Tibial nerve (tissue), 4 donors: ENCODE results near the gene TUT7. TPM values are rescaled to one million over a fixed set of nuclear protein-coding genes. Genes with fewer than 3 reads are reported as not detected.

ENCODE experiments used
- DNase-seq, 2 donors: peaks; one replicate each; pipeline ENCODE4 v3.0.0-alpha.2; 2019; ENCODE audit warnings: low spot score in 2 of 2
- H3K27ac ChIP-seq, 4 donors: fragments of 200-600 bp; sonication (generic) in 3 of 4; one replicate each; pipeline ENCODE4 v1.5.1; 2017 to 2019; ENCODE audit warnings: mild to moderate bottlenecking in 1 of 4
- H3K27me3 ChIP-seq, 2 donors: fragments of 200-600 bp; sonication (generic) in 1 of 2; one replicate each; pipeline versions ENCODE4 v1.5.1 to v1.6.0; 2017 to 2019
- H3K36me3 ChIP-seq, 3 donors: fragments of 200-600 bp; sonication (generic); one replicate each; pipeline ENCODE4 v1.5.1; 2018 to 2019
- H3K4me1 ChIP-seq, 4 donors: fragments of 200-600 bp; sonication (generic) in 3 of 4; one replicate each; pipeline ENCODE4 v1.5.1; 2017 to 2019
- H3K4me3 ChIP-seq, 4 donors: fragments of 200-600 bp; sonication (generic) in 3 of 4; one replicate each; pipeline ENCODE4 v1.5.1; 2017 to 2019; ENCODE audit warnings: mild to moderate bottlenecking in 1 of 4, moderate library complexity in 1 of 4
- H3K9me3 ChIP-seq, 4 donors: fragments of 200-600 bp; sonication (generic) in 3 of 4; one replicate each; pipeline ENCODE4 v1.5.1; 2017 to 2019
- EP300 ChIP-seq, 2 donors: sonication (generic); formaldehyde crosslinking; IDR thresholded peaks; one replicate each; pipeline ENCODE4 v1.6.1; 2017; ENCODE audit warnings: antibody characterized with exemption in 2 of 2, mild to moderate bottlenecking in 1 of 2
- POLR2A ChIP-seq, 2 donors: fragments of 450-650 bp; IDR thresholded peaks; one replicate each; pipeline ENCODE4 v1.6.1; 2017; ENCODE audit warnings: antibody characterized with exemption in 2 of 2, mild to moderate bottlenecking in 2 of 2, moderate library complexity in 2 of 2
- WGBS, 2 donors: methylation state at CpG; one replicate each; pipeline ENCODE4 v1.1.5; 2018; 5-methylcytosine and 5-hydroxymethylcytosine counted together
- total RNA-seq, 4 donors: library from RNA; depleted of rRNA; stranded (reverse); fragments of >200 nt; gene quantifications; one replicate each; pipeline ENCODE4 v1.1.0, GENCODE V29; 2016
- TF ChIP-seq, protein P1 (sequence below), 5 experiments: fragments of 200-600 bp in 3 of 5; fragments of 450-650 bp in 2 of 5; sonication (generic) in 3 of 5; IDR thresholded peaks; one replicate each; pipeline ENCODE4 v1.5.1; 2016 to 2019; ENCODE audit warnings: antibody characterized with exemption in 5 of 5, mild to moderate bottlenecking in 3 of 5, moderate library complexity in 2 of 5

TUT7 gene
- total RNA-seq, 4 donors from 2014 or later: 25.7 to 49.6 (median 37.8) TPM

GRCh38 chr9:86279839-86280238 is 74.4 kb downstream of the TUT7 start:
- no peaks in the 10 kb centered on the region for H3K36me3 ChIP-seq
- no peak for TF ChIP-seq EP300 (IDR thresholded peaks at IDR 0.05)
- TF ChIP-seq POLR2A (IDR thresholded peaks at IDR 0.05): no peak
- TF ChIP-seq, protein P1, sequence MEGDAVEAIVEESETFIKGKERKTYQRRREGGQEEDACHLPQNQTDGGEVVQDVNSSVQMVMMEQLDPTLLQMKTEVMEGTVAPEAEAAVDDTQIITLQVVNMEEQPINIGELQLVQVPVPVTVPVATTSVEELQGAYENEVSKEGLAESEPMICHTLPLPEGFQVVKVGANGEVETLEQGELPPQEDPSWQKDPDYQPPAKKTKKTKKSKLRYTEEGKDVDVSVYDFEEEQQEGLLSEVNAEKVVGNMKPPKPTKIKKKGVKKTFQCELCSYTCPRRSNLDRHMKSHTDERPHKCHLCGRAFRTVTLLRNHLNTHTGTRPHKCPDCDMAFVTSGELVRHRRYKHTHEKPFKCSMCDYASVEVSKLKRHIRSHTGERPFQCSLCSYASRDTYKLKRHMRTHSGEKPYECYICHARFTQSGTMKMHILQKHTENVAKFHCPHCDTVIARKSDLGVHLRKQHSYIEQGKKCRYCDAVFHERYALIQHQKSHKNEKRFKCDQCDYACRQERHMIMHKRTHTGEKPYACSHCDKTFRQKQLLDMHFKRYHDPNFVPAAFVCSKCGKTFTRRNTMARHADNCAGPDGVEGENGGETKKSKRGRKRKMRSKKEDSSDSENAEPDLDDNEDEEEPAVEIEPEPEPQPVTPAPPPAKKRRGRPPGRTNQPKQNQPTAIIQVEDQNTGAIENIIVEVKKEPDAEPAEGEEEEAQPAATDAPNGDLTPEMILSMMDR (IDR thresholded peaks at IDR 0.05): no peak
- no peak overlapping the region for H3K4me3 ChIP-seq
- DNase-seq: no peak
- no peaks in the 10 kb centered on the region for H3K27me3 ChIP-seq
- H3K9me3 ChIP-seq: no peaks in the 10 kb centered on the region
- H3K27ac ChIP-seq: no peak overlapping the region
- 77 to 85% methylated on average over 3 of the region's 3 CpGs for WGBS, 2 donors
- peaks cover 0 to 64% (median 18%) of the 10 kb centered on the region in 4 donors for H3K4me1 ChIP-seq

DNA sequence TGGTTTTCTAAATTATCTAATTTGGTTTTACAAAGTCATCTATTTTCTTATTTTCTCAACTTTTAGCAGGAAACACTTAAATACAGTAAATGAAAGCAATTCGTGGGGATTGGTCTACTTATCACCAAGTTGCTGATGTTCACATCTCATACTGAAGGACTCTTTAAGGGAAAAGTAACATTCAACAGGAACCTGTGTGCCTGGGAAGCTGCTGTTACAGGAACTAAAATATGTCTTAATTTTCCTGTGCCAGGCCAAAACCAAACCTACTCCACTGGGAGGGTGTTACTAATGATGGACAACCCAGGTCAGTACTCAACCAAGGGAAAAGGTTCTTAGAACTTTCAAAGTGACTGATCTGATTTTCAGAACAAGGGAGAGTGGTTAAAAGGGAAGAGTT is 77.1 kb downstream of the TUT7 start:
- Histone ChIP-seq H3K9me3 (no peaks in the 10 kb centered on the region), H3K4me1 (peaks cover 0 to 66% (median 16%) of the 10 kb centered on the region in 4 donors), H3K27me3 (no peaks in the 10 kb centered on the region), H3K27ac (no peak overlapping the region), H3K4me3 (no peak overlapping the region), H3K36me3 (peaks cover 0 to 18% (median 0%) of the 10 kb centered on the region in 3 donors)
- 68 to 72% methylated on average over 1 of the region's 1 CpG for WGBS, 2 donors
- TF ChIP-seq EP300 (IDR thresholded peaks at IDR 0.05) (no peak), POLR2A (IDR thresholded peaks at IDR 0.05) (no peak)
- TF ChIP-seq, protein P1 (IDR thresholded peaks at IDR 0.05): no peak
- no peak for DNase-seq

- H3K4me3 ChIP-seq: no peak overlapping the region
- no peak for TF ChIP-seq POLR2A (IDR thresholded peaks at IDR 0.05)
- TF ChIP-seq, protein P1 (IDR thresholded peaks at IDR 0.05): no peak
- no peak for TF ChIP-seq EP300 (IDR thresholded peaks at IDR 0.05)
- no peaks in the 10 kb centered on the region for H3K9me3 ChIP-seq
- no peaks in the 10 kb centered on the region for H3K27me3 ChIP-seq
- no peak overlapping the region for H3K27ac ChIP-seq
- 73 to 87% methylated on average over 3 of the region's 3 CpGs for WGBS, 2 donors
- peaks cover 0 to 30% (median 4%) of the 10 kb centered on the region in 3 donors for H3K36me3 ChIP-seq
- DNase-seq: no peak
- H3K4me1 ChIP-seq: peaks cover 0 to 61% (median 15%) of the 10 kb centered on the region in 4 donors
Observed at GRCh38 chr9:86275962-86276361, 78.2 kb downstream of the TUT7 start.

DNA sequence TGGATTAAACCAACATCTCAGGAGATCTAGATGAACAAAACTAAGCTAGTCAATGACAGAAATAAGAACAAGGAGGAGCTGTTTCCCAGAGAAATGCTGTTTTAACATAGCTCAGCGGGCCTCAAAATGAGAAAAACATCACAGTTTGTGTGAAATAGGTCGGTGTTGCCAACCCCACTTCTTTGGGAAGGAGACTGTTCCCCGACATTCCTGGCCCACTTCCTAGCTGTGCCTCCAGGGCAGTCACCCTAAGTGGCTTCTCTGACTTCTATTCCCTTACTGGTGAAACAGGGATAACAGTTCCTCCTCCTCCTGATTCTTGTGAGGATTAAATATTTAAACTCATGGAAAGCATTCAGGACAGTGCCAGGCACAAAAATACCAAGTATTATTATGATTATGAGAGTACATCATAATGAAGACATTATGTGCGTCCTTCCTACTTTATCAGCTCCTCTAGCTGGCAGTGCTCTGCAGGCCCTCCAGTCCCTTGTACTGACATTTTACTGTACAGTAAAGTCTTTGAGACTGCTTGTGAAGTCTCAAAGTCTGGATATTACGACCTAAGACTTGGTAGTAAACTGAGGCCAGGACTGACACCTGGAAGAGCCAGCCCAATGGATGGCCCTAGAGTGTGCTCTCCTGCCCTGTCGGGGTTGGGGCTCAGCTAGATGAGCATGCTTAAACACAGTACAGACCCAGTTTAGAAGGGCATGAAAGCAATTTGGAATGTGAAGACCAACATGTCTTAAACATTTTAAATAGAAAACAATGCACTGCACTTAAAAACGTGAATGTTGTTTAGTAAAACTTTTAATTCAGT is 79.2 kb downstream of the TUT7 start:
- Histone ChIP-seq H3K9me3 (no peaks in the 10 kb centered on the region), H3K36me3 (peaks cover 0 to 32% (median 4%) of the 10 kb centered on the region in 3 donors), H3K4me3 (no peak overlapping the region), H3K27me3 (no peaks in the 10 kb centered on the region), H3K4me1 (peaks cover 0 to 51% (median 6%) of the 10 kb centered on the region in 4 donors), H3K27ac (peak overlapping the region in 2 of 4 donors; percentile 29 to 40)
- TF ChIP-seq EP300 (IDR thresholded peaks at IDR 0.05) (no peak), POLR2A (IDR thresholded peaks at IDR 0.05) (no peak)
- TF ChIP-seq, protein P1 (IDR thresholded peaks at IDR 0.05): no peak
- WGBS, 2 donors: 44 to 49% methylated on average over 7 of the region's 7 CpGs
- no peak for DNase-seq

DNA sequence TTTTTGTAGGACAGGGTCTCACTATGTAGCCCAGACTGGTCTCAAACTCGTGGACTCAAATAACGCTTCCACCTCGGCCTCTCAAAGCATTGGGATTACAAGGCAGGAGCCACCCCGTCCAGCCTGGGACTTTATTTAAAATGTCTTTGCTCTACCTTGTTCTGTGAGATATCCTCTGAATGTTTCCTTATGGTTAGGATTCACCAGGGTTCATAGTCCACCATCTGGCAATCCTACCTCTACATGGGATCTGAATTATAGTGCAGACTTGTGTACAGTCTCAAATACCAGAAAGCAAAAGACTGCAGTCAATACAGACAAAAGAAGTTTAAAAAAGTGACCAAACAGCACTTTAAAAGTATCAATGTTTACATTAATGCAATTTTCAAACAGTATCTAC is 82.0 kb downstream of the TUT7 start:
- 89 to 92% methylated on average over 4 of the region's 4 CpGs for WGBS, 2 donors
- DNase-seq: no peak
- Histone ChIP-seq H3K9me3 (no peaks in the 10 kb centered on the region), H3K36me3 (peaks cover 0 to 49% (median 8%) of the 10 kb centered on the region in 3 donors), H3K27ac (no peak overlapping the region), H3K27me3 (no peaks in the 10 kb centered on the region), H3K4me1 (peaks cover 0 to 28% (median 0%) of the 10 kb centered on the region in 4 donors), H3K4me3 (no peak overlapping the region)
- TF ChIP-seq, protein P1 (IDR thresholded peaks at IDR 0.05): no peak
- no peak for TF ChIP-seq EP300 (IDR thresholded peaks at IDR 0.05)
- no peak for TF ChIP-seq POLR2A (IDR thresholded peaks at IDR 0.05)
